NCI-H2171 (cell line): ENCODE data around the gene MINDY3.
"Not testable (repeated sequence)": the region's sequence is repeated elsewhere in the genome, so short reads cannot be mapped to it uniquely, and the experiment has no call there.

ENCODE experiments used
- DNase-seq: peaks from one replicate; lab custom pipeline; 2025; lab: John Stamatoyannopoulos, UW

MINDY3 gene

DNA sequence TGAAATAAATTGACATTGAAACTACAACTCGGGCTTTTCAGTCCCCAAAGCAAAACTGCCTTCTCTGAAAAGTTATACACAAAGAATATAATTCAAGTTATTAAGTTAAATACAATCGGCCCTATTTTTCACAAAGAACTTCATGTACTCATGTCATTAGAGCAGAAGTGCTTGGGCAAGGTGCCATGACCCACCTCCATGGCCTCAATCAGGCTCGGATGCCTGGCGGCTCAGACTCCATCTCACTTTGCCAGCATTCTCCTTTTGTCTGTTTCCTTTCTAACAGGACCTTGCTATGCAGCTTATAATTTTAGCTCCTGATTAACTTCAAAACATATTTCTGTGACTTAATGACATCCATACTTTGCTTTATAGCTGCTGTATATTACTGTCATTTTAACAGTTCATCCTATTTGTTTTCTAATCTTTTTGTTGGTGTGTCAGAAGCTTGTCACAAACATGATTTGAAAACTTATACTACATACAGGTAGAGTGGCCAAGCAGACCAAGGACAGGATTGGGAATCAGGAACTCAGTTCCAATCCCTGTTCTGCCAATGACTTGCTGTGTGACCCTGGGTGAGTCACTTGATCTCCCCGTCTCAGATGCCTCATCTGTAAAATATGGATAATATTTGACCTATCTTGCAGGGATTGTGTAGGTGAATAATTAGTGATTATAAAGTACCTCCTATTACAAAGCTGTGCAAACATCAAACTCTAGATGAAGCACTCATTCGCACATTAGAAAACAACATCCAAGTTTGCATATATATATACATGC is 79.8 kb downstream of the MINDY3 start:
- DNase-seq = no peak

DNA sequence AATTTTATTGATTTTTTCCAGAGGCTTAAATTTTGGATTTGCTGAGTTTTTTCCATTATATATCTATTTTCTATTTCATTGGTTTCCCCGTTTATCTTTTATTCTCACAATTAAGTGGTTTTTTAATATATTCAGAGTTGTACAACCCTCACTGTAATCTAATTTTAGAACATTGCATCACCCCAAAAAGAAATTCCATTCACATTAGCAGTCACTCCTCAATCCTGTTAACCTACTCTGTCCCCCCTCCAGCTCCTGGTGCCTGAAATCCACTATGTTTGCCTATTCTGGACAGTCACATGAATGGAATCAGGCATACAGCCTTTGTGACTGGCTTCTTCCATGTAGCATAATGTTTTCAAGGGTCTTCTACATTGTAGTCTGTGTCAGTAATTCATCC is 84.8 kb downstream of the MINDY3 start:
- DNase-seq = no peak

DNA sequence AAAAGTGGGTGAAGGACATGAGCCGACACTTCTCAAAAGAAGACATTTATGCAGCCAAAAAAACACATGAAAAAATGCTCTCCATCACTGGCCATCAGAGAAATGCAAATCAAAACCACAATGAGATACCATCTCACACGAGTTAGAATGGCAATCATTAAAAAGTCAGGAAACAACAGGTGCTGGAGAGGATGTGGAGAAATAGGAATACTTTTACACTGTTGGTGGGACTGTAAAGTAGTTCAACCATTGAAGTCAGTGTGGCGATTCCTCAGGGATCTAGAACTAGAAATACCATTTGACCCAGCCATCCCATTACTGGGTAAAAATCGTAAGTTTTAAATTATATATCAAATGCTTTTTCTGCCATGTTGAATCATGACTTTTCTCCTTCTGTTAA is 85.8 kb downstream of the MINDY3 start:
- DNase-seq = not testable (repeated sequence)

DNA sequence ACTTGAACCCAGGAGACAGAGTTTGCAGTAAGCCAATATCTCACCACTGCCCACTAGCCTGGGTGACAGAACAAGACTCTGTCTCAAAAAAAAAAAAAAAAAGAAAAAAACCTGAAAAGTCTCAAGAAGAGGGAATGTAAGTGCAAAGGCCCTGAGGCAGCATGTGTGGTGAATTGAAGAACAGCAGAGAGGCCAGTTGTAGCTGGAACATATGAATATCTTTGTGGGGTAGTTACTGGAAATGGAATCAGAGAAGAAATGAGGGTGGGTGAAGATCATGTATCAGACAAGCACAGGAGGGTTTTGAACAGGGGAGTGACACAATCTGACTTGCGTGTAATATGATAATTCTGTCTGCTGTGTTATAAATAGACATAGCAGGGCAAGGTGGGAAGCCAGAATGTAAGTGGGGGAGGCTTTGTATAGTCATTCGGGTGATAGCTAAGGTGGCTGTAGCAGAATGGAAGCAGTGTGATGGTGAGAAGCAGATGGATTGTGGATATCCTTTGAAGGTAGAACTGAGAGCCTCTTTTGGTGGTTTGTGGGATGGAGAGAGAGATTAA is 95.3 kb downstream of the MINDY3 start:
- no peak for DNase-seq

DNA sequence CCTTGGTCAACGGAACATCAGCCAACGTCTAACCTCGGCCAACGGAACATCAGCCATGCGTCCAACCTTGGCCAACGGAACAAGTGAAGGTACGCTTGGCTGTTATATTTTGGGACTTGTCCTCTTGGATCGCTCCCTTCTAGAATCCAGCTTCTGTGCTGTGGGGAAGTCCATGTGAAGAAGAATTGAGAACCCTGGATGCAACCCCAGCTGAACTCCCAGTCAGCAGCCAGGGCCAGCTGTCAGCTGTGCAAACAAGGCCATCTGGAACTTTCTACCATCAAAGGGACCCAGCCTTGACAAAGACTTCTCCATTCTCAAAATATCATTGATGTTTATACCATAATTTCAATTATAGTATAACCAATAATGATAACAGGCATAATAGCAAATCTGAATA is 97.3 kb downstream of the MINDY3 start:
- DNase-seq = no peak

DNA sequence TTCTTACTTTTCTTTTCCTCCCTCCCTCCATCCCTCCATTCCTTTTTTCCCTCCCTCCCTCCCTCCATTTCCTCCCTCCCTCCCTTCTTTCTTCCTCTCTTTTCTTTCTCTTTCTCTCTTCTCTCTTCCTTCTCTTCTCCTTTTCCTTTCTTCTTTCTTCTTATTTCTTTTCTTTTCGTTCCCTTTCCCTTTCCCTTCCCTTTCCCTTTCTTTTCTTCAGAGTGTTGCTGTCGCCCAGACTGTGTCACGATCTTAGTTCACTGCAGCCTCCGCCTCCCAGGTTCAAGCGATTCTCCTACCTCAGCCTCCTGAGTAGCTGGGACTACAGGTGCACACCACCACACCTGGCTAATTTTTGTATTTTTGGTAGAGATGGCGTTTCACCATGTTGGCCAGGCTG is 98.1 kb downstream of the MINDY3 start:
- DNase-seq = not testable (repeated sequence)

DNA sequence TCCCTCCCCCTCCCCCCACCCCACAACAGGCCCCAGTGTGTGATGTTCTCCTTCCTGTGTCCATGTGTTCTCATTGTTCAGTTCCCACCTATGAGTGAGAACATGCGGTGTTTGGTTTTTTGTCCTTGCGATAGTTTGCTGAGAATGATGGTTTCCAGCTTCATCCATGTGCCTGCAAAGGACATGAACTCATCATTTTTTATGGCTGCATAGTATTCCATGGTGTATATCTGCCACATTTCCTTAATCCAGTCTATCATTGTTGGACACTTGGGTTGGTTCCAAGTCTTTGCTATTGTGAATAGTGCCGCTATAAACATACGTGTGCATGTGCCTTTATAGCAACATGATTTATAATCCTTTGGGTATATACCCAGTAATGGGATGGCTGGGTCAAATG is 99.1 kb downstream of the MINDY3 start:
- not testable (repeated sequence) for DNase-seq

DNA sequence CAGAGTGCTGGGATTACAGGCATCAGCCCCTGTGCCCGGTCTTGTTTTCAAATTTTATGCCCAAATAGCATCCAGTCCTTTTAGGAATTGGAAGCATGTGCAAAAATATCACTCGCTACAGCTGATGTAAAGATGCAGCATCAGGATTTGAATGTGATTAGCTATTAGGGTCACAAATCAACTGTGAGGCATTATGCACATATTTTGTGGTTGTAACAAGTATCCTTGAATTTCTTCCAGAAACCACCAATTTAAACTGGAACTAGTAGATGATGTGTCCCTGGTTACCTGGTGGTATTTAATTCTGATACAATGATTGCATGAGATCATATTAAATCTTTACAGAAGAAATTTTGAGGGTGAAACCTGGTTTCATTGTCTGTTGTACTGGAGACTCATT is 99.6 kb downstream of the MINDY3 start:
- DNase-seq = no peak

DNA sequence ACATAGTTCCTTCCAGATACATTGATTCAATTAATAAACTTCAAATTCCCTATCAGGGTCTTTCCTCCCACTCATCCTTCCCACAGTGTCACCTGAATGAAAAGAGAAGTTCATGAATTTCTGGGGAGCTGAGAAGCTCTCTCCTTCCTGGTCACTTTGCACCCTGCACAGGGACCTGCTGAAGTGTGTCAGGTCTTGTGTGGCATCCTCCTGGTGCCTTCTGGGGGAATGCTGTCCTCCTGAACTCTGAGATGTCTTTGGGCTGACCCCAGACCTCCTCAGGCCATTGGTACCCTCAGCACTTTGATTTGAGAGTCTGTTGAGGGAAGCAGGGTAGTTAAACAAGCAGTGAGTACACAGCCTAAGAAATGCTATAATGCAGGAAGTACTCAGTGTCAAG is 101.0 kb downstream of the MINDY3 start:
- DNase-seq = no peak

DNA sequence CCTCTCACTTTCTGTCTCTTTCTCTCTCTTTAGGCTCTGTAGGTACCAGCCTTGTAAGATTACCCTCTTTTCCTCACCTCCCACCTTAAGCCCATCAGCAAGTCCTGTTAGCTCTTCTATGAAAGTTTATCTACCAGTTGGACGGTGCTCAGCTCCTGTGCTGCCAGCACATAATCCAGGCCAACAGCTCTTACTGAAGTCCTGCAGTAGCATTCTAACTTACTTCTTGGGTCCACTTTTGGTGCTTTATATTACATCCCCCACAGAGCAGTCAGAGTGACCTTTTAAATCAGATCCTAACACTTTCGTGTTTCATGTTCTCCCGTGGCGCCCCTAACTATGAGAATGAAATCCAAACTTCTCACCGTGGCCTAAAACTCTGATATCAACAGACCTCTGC is 101.7 kb downstream of the MINDY3 start:
- DNase-seq = no peak

DNA sequence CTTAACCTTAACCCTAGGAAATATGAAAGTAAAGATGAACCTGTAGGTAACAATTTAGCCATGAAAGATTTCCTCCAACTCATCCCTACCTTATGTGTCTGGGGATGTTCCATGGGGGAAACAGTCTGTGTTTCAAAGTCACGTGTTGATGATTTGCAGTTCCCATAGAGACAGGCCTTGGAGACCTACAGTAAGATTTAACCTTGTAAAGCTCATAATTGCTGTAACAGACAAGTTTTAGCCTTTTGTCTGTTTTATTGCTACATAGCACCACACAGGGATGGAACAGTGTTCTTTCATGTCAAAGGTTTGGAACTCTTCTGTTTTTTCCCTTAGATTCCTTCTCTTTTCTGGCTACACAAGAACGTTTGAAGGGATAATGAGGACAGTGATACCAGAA is 105.4 kb downstream of the MINDY3 start:
- DNase-seq = no peak

DNA sequence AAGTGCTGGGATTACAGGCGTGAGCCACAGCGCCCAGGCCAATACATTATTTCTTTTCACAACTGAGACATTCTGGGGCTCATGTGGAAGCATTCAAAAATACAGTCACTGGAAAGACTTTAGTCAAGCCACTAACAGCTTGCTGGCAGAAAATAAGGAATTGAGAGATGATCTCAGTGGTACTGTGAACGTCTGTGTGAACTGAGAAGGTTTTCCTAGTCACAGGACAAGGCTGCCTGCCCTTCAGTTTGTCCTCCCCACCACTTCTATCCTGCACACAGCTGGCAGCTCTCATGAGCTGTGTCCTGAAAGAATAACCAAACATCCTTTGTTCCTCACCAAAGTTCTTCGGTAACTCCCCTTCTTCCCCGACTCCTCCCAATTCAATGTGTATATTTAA is 109.3 kb downstream of the MINDY3 start:
- no peak for DNase-seq

DNA sequence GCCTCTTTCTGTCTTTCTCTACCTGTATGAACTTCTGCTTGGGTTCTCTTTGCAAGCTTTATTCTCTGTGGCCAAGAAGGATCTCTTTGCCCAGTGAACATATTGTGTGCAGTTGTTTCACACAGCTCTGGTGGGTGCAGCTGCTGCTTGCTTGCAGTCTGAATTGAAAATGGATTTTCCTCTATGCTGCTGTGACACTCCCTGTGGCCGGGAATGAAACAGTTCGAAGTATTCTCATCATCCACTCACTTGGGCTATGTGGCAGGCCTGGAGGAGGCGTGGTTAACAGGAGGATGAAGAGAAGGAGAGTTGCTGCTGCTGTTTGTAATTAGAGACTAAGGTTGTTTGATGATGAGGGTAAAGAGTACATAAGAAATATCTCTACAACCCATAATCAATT is 112.2 kb downstream of the MINDY3 start:
- DNase-seq = no peak

DNA sequence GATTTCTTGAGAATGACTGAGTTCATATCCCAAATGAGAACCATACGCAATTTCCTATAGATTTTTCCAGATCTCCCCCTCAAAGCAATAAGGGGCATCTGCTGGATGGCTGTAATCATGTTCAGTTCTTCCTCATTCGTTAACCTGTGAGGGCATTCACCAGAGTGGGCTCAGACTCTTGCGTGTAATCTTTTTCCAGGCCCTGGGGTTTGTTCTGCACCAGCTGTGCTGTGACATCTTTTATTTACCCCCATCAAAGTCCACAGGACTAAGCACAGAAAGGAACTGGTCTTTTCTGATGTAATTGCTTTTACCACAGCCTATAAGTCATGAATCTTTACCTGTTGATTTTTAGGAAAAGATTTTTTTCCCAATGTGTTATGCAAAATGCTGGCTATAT is 112.7 kb downstream of the MINDY3 start:
- no peak for DNase-seq

DNA sequence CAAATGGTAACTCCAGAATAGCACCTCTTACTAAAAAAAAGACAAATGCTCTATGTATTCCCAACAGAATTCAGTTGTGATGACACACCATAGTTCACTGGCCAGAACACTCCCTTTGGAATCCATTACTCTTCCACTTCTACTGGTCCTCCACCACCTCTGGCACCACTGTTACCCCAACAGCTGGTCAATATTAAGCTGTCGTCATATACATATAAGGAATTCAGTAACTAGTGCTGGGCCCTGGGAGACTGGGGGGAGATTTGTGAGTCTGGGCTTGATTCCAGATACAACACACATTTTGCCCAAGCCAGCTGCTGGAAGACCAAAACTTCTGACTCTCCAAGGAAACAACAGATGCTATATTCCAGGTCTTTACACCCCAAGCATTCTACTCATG is 114.6 kb downstream of the MINDY3 start:
- DNase-seq = no peak

DNA sequence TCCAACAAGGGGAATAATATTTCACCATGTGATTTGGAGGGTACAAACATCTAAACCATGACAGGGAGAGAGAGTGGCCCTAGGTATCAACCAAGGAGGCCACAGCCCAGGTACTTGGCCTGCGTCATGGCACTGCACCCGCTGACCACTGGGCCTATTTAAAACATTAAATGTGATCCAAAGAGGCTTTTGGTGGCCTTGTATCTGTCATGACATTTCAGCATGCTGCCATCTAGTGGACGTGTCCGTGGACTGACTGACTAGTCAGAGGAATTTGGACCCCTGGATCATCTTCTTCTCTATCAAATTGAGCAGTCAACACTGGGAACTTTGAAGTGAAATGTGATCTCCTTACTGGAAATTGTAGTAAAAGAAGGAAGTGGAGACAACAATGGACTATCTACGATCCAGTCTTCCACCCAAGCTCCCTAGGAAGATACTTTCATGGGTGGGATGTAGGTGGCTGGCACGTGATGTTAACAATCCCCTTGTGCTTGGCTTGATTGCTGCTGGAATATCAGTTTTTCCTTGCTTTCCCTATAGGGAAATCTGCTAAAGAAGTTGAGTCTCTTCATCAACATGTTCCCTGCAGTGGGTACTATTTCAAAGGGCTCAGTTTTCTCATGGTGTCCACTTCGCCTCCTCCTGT is 116.0 kb downstream of the MINDY3 start:
- DNase-seq = no peak

DNA sequence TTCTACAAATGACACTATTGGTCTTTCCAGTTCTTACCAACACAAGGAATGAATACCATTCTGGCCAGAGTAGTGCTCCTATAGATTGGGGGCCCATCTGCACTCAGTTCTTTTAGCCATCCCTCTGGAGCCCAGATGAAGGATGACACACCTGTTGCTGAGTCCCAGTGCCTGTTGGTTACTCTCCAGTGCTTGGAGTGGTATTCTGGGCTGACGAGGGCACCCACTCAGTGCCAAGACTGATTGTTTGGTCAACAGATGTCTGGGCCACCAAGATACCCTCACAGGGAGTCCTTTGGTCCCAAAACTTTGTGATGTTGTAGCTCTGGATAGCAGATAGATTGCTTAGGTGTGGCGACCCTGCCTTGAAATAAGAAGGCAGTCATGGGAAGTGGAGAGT is 116.9 kb downstream of the MINDY3 start:
- DNase-seq = no peak

DNA sequence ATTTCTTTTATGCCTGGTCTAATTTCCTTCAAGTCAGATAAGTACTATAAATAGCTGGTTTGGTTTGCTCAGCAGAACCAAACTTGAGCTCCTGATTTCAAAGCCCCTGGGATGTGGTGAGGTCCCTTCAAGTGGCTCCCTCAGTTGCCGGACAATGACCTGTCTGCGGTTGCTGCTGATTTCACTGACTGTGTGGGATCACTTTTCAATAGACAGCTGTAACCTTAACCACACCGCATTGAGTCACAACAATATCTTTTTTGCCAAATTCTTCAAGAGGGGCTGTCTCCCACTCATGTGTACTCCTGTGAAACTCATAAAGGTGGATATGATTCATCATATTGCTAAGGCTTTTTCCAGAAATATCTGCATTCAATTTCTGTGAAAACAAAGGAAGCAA is 117.5 kb downstream of the MINDY3 start:
- DNase-seq = no peak

DNA sequence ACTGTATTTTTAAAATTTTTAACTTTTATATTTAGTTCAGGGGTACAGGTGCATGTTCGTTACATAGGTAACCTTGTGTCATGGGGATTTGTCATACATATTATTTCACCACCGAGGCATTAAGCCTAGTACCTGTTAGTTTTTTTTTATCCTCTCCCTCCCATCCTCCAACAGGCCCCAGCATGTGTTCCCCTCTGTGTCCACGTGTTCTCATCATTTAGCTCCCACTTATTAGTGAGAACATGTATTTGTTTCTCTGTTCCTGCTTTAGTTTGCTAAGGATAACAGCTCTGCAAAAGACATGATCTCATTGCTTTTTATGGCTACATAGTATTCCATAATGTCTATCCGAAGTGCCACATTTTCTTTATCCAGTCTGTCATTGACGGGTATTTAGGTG is 118.2 kb downstream of the MINDY3 start:
- DNase-seq = no peak

DNA sequence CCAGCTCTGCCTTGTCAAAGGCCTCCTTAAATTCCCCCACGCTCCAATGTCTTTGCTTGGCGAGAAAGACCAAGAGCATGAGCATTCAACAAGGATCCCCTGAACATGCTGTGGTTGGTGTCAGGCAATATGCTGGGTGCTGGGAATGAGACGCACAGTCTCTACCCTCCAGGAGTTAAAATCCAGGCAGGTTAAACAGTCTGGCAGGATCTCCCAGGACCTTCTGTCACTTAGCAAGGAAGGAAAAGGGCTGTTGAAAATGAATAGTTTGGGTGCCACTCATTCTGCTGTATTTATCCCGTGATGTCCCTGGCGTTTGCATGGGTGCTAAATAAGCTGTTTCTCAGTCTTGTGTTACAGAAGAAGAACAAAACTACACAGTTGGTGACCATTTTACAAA is 118.7 kb downstream of the MINDY3 start:
- DNase-seq = no peak

DNA sequence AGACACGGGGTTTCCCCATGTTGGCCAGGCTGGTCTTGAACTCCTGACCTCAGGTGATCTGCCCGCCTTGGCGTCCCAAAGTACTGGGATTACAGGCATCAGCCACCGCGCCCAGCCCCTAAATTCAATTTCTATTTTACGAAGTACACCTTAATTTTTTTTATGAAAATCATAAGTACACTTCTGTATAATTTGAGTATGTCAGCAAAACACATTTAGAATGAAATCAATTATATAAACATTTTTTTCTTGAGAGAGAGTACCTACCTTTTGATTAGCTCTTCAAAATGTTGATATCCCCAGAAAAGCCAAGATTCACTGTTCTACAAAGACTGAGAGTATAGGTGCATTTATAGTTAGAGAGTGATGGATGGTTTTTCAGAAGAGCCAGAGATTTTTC is 120.0 kb downstream of the MINDY3 start:
- no peak for DNase-seq

DNA sequence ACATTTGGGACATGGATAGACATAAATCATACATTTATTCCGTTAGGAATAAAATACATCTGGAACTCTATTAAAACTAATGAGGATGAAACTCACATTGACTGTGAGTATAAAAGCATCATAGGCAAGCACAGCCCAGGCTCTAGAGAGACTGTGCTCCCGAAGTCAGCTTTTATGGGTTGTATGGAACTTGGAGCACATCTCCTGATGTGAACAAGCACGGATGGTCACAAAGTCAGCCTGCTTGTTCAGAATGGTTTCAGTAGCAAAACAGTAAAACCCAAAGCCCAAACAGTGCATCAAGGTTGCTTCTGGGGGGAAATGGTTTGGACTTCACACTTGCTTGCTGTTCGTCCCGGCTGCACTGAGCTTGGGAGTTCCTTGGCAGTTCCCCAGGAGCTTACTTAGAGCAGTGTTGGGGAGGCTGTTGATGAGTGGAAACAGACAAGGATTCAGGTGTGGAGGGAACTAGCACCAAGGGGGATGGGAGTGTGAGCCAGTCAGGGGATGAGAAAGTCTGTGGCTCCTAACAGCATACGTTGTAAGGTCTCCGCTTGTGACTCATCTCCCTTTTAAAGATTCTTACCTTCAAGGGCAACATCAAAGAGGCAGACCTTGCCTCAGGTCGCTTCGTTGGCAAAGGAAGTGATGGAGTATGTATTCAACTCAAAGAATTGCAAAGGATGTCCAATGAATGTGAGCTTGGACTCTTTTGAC is 120.9 kb downstream of the MINDY3 start:
- DNase-seq = no peak
